HEK293 (cell line): Measurements from ENCODE around the gene TRIM56.

Source experiments
- GLI2 ChIP-seq: fragments of 450-650 bp; formaldehyde crosslinking; IDR thresholded peaks from 2 replicates; pipeline ENCODE4; 2017; ENCODE audit warnings: missing biosample characterization, missing genetic modification characterization, low read depth, borderline replicate concordance
- GLIS2 ChIP-seq: fragments of 450-650 bp; formaldehyde crosslinking; IDR thresholded peaks from 2 replicates; pipeline ENCODE4 v1.5.1; 2016; ENCODE audit warnings: missing biosample characterization, missing genetic modification characterization
- KLF7 ChIP-seq: fragments of 450-650 bp; formaldehyde crosslinking; IDR thresholded peaks from 2 replicates; pipeline ENCODE4 v1.5.1; 2016; ENCODE audit warnings: missing biosample characterization, missing genetic modification characterization, borderline replicate concordance
- PATZ1 ChIP-seq: fragments of 450-650 bp; formaldehyde crosslinking; IDR thresholded peaks from 2 replicates; pipeline ENCODE4 v1.5.1; 2016; ENCODE audit warnings: missing biosample characterization, missing genetic modification characterization
- SALL2 ChIP-seq: fragments of 450-650 bp; formaldehyde crosslinking; IDR thresholded peaks from 2 replicates; pipeline ENCODE4 v1.5.0; 2017; ENCODE audit warnings: missing biosample characterization, mild to moderate bottlenecking, missing genetic modification characterization, borderline replicate concordance
- ZBTB17 ChIP-seq: fragments of 450-650 bp; formaldehyde crosslinking; IDR thresholded peaks from 2 replicates; pipeline ENCODE4 v1.5.1; 2016; ENCODE audit warnings: missing biosample characterization, missing genetic modification characterization
- ZNF211 ChIP-seq: fragments of 450-650 bp; formaldehyde crosslinking; IDR thresholded peaks from 2 replicates; pipeline ENCODE4 v1.5.1; 2016; ENCODE audit warnings: low read depth, missing biosample characterization, missing genetic modification characterization
- ZNF214 ChIP-seq: fragments of 450-650 bp; formaldehyde crosslinking; IDR thresholded peaks from 2 replicates; pipeline ENCODE4 v1.5.1; 2017; ENCODE audit warnings: missing biosample characterization, mild to moderate bottlenecking, missing genetic modification characterization, borderline replicate concordance
- ZNF221 ChIP-seq: fragments of 450-650 bp; formaldehyde crosslinking; IDR thresholded peaks from 2 replicates; pipeline ENCODE4 v1.5.1; 2017; ENCODE audit warnings: missing biosample characterization, missing genetic modification characterization, borderline replicate concordance
- ZNF248 ChIP-seq: fragments of 450-650 bp; formaldehyde crosslinking; IDR thresholded peaks from 2 replicates; pipeline ENCODE4 v1.5.1; 2017; ENCODE audit warnings: missing biosample characterization, missing genetic modification characterization
- ZNF26 ChIP-seq: fragments of 450-650 bp; formaldehyde crosslinking; IDR thresholded peaks from 2 replicates; pipeline ENCODE4 v1.5.1; 2016; ENCODE audit warnings: missing biosample characterization, missing genetic modification characterization
- ZNF292 ChIP-seq: fragments of 450-650 bp; formaldehyde crosslinking; IDR thresholded peaks from 2 replicates; pipeline ENCODE4 v1.5.1; 2016; ENCODE audit warnings: low read depth, missing biosample characterization, missing genetic modification characterization, borderline replicate concordance
- ZNF335 ChIP-seq: fragments of 450-650 bp; formaldehyde crosslinking; conservative IDR thresholded peaks from 2 replicates; pipeline ENCODE4 v1.5.1; 2016; ENCODE audit warnings: missing biosample characterization, missing genetic modification characterization
- ZNF398 ChIP-seq: fragments of 450-650 bp; formaldehyde crosslinking; IDR thresholded peaks from 2 replicates; pipeline ENCODE4 v1.5.1; 2017; ENCODE audit warnings: missing biosample characterization, missing genetic modification characterization
- ZNF404 ChIP-seq: fragments of 450-650 bp; formaldehyde crosslinking; IDR thresholded peaks from 2 replicates; pipeline ENCODE4 v1.5.1; 2017; ENCODE audit warnings: missing biosample characterization, missing genetic modification characterization
- ZNF473 ChIP-seq: fragments of 450-650 bp; formaldehyde crosslinking; IDR thresholded peaks from 2 replicates; pipeline ENCODE4 v1.5.1; 2017; ENCODE audit warnings: missing biosample characterization, missing genetic modification characterization
- ZNF48 ChIP-seq: fragments of 450-650 bp; formaldehyde crosslinking; IDR thresholded peaks from 2 replicates; pipeline ENCODE4 v1.5.1; 2016; ENCODE audit warnings: missing biosample characterization, missing genetic modification characterization
- ZNF488 ChIP-seq: fragments of 450-650 bp; formaldehyde crosslinking; IDR thresholded peaks from 2 replicates; pipeline ENCODE4 v1.5.1; 2016; ENCODE audit warnings: missing biosample characterization, missing genetic modification characterization
- ZNF610 ChIP-seq: fragments of 450-650 bp; formaldehyde crosslinking; IDR thresholded peaks from 2 replicates; pipeline ENCODE4 v1.5.1; 2016; ENCODE audit warnings: missing biosample characterization, missing genetic modification characterization, borderline replicate concordance
- ZNF626 ChIP-seq: fragments of 450-650 bp; sonication (Bioruptor Pico); formaldehyde crosslinking; IDR thresholded peaks from 2 replicates; pipeline ENCODE4 v1.5.1; 2018; ENCODE audit warnings: missing biosample characterization, missing genetic modification characterization, inconsistent platforms
- ZNF654 ChIP-seq: fragments of 450-650 bp; formaldehyde crosslinking; IDR thresholded peaks from 2 replicates; pipeline ENCODE4 v1.5.1; 2016; ENCODE audit warnings: low read depth, missing biosample characterization, missing genetic modification characterization
- ZNF692 ChIP-seq: fragments of 450-650 bp; formaldehyde crosslinking; IDR thresholded peaks from 2 replicates; pipeline ENCODE4 v1.5.1; 2016; ENCODE audit warnings: missing biosample characterization, missing genetic modification characterization
- TF ChIP-seq, protein P1 (sequence below): sonication (generic); formaldehyde crosslinking; IDR thresholded peaks from 2 replicates; pipeline ENCODE4 v1.8.1; 2022; ENCODE audit warnings: mild to moderate bottlenecking, moderate library complexity, missing genetic modification reagents
- TF ChIP-seq, protein P2 (sequence below): fragments of 450-650 bp; formaldehyde crosslinking; IDR thresholded peaks from 2 replicates; pipeline ENCODE4; 2016; ENCODE audit warnings: missing biosample characterization, missing genetic modification characterization
- TF ChIP-seq, protein P3 (sequence below): fragments of 450-650 bp; formaldehyde crosslinking; IDR thresholded peaks from 2 replicates; pipeline ENCODE4 v1.5.1; 2017; ENCODE audit warnings: missing biosample characterization, missing genetic modification characterization

The TRIM56 gene

DNA sequence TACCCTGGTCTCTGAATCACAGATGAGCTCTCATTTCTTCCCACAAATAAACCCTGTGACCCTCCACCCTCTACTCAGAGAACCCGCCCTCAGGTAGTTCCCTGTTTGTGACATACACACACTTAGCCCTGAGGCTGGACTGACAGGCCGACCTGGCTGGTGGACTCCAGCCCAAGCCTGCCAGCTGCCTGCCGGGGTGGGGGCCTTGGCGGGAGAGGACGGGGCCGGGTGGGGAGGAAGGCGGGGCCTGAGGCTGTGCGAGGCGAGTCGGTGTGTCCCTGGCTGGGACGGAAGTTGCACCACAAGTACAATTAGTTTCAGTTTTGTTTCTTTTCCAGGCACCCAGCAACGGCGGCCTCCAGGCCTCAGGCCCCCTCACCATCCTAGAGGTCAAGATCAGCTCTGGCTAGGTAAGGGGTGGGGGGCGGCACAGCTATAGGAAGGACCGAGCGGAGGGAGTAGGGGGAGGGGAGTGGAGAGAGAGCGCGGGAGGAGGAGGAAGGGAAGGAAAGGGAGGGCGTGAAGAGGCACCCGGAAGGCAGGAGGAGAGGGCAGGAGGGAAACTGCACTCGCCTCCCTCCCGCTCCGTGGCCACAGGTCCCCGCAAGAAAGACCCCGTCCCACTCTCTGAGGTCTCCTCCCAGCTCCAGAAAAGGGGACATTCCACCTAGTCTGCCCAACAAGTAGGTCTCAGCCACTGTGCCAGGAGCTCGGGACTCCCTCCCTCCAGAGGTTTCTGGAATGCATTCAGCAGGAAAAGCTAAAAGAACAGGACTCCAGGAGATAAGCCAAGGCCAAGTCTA lies at the start of gene TRIM56 (continued):
- TF ChIP-seq, protein P1, sequence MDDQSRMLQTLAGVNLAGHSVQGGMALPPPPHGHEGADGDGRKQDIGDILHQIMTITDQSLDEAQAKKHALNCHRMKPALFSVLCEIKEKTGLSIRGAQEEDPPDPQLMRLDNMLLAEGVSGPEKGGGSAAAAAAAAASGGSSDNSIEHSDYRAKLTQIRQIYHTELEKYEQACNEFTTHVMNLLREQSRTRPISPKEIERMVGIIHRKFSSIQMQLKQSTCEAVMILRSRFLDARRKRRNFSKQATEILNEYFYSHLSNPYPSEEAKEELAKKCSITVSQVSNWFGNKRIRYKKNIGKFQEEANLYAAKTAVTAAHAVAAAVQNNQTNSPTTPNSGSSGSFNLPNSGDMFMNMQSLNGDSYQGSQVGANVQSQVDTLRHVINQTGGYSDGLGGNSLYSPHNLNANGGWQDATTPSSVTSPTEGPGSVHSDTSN = no peak
- TF ChIP-seq ZNF488 (no peak), ZNF335 (tag by site-specific recombination) (peak; percentile 97), ZNF654 (tag by site-specific recombination) (no peak), ZNF692 (no peak; the same call in 1 of the 2 replicates), ZNF221 (no peak), PATZ1 (tag by site-specific recombination) (peak; percentile 78; the same call in 1 of the 2 replicates), ZNF211 (no peak), ZNF398 (tag by site-specific recombination) (peak; percentile 99), ZNF626 (tag by site-specific recombination) (no peak), SALL2 (tag by site-specific recombination) (no peak), ZNF292 (no peak), ZNF248 (tag by site-specific recombination) (no peak), ZNF214 (tag by site-specific recombination) (no peak), KLF7 (tag by site-specific recombination) (peak; percentile 16; the same call in 1 of the 2 replicates), GLIS2 (tag by site-specific recombination) (peak; percentile 84), GLI2 (tag by site-specific recombination) (no peak), ZNF404 (no peak), ZNF473 (no peak), ZNF48 (tag by site-specific recombination) (no peak), ZBTB17 (no peak; the same call in none of the 2 replicates), ZNF26 (tag by site-specific recombination) (no peak), ZNF610 (no peak)
- TF ChIP-seq, protein P2, sequence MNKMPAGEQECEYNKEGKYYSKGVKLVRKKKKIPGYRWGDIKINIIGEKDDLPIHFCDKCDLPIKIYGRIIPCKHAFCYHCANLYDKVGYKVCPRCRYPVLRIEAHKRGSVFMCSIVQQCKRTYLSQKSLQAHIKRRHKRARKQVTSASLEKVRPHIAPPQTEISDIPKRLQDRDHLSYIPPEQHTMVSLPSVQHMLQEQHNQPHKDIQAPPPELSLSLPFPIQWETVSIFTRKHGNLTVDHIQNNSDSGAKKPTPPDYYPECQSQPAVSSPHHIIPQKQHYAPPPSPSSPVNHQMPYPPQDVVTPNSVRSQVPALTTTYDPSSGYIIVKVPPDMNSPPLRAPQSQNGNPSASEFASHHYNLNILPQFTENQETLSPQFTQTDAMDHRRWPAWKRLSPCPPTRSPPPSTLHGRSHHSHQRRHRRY = 0 out of 2 replicates have a peak, but pooled peaks have one; percentile 17
- TF ChIP-seq, protein P3, sequence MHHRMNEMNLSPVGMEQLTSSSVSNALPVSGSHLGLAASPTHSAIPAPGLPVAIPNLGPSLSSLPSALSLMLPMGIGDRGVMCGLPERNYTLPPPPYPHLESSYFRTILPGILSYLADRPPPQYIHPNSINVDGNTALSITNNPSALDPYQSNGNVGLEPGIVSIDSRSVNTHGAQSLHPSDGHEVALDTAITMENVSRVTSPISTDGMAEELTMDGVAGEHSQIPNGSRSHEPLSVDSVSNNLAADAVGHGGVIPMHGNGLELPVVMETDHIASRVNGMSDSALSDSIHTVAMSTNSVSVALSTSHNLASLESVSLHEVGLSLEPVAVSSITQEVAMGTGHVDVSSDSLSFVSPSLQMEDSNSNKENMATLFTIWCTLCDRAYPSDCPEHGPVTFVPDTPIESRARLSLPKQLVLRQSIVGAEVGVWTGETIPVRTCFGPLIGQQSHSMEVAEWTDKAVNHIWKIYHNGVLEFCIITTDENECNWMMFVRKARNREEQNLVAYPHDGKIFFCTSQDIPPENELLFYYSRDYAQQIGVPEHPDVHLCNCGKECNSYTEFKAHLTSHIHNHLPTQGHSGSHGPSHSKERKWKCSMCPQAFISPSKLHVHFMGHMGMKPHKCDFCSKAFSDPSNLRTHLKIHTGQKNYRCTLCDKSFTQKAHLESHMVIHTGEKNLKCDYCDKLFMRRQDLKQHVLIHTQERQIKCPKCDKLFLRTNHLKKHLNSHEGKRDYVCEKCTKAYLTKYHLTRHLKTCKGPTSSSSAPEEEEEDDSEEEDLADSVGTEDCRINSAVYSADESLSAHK = no peak
